ENCODE data around the gene CNTN5. TPM values are rescaled to one million over a fixed set of nuclear protein-coding genes. Genes with fewer than 3 reads are reported as not detected.

Gene CNTN5
- total and polyA plus RNA-seq, 2 donors (not counting 1 experiment from before 2014, with no cell fraction given): not detected

DNA sequence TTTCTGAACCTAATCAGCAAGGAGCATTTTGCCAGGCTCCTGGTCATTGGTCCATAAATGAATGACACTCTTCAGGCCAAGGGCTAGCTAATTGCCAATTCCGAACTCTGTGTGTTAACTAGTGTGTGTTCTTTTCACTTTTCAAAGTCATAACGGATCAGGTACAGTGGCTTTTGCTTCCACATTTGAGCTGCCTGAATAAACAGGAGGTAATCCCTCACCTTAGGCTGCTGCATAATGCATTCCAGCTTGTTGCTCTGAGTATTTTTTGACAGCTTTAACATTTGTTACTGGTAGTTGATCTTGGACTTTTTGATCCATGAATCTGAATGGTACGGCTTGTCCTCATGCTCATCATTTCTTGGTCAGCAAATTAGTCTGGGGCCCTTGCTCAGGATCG is 485.1 kb downstream of the CNTN5 start:
- ATAC-seq (ENCODE audit: low read depth) (no peak), DNase-seq (no peak)
- Histone ChIP-seq H3K27ac (ENCODE audit: low read length in 2 of 2) (no peak overlapping the region), H3K27me3 (replicated peaks in 1 of 4; ENCODE audit: control extremely low read depth in 1 of 4, control insufficient read depth in 3 of 4, insufficient read depth in 4 of 4, low read length in 3 of 4) (no peaks in the 10 kb centered on the region), H2AFZ (ENCODE audit: insufficient read depth, low read depth, low read length, poor library complexity, severe bottlenecking) (no peak overlapping the region), H3K4me3 (ENCODE audit: control extremely low read depth in 1 of 5, extremely low read depth in 1 of 5, insufficient read depth in 1 of 5, low read depth in 2 of 5, low read length in 4 of 5) (no peak overlapping the region), H3K36me3 (replicated peaks in 1 of 2; ENCODE audit: control extremely low read depth in 1 of 2, control insufficient read depth in 1 of 2, extremely low read depth in 1 of 2, insufficient read depth in 2 of 2, low read length in 1 of 2) (no peaks in the 10 kb centered on the region), H3K4me1 (ENCODE audit: control insufficient read depth in 2 of 2, insufficient read depth in 2 of 2, low read length in 2 of 2) (no peaks in the 10 kb centered on the region), H3K9me3 (ENCODE audit: control extremely low read depth in 1 of 3, control insufficient read depth in 2 of 3, insufficient read depth in 1 of 3, low read length in 2 of 3) (no peaks in the 10 kb centered on the region), H3K79me2 (ENCODE audit: control insufficient read depth, insufficient read depth, low read length) (no peaks in the 10 kb centered on the region), H4K20me1 (ENCODE audit: control insufficient read depth, insufficient read depth, low read length, poor library complexity, severe bottlenecking) (no peaks in the 10 kb centered on the region), H3K9ac (ENCODE audit: low read length) (no peak overlapping the region), H3K4me2 (replicated peaks; ENCODE audit: low read depth, low read length, poor library complexity, severe bottlenecking) (no peak overlapping the region)
- H3K27me3 Mint-ChIP-seq: no peaks in the 10 kb centered on the region
- intact Hi-C loops (cut with micrococcal nuclease): no loop called here
- ChIA-PET POLR2A (no interaction called here), CTCF (no interaction called here)
- no peak overlapping the region for H3K27ac Mint-ChIP-seq
- WGBS (ENCODE audit: insufficient coverage): 90% methylated on average over 2 of the region's 4 CpGs
- TF ChIP-seq, protein P1, sequence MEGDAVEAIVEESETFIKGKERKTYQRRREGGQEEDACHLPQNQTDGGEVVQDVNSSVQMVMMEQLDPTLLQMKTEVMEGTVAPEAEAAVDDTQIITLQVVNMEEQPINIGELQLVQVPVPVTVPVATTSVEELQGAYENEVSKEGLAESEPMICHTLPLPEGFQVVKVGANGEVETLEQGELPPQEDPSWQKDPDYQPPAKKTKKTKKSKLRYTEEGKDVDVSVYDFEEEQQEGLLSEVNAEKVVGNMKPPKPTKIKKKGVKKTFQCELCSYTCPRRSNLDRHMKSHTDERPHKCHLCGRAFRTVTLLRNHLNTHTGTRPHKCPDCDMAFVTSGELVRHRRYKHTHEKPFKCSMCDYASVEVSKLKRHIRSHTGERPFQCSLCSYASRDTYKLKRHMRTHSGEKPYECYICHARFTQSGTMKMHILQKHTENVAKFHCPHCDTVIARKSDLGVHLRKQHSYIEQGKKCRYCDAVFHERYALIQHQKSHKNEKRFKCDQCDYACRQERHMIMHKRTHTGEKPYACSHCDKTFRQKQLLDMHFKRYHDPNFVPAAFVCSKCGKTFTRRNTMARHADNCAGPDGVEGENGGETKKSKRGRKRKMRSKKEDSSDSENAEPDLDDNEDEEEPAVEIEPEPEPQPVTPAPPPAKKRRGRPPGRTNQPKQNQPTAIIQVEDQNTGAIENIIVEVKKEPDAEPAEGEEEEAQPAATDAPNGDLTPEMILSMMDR (IDR thresholded peaks at IDR 0.05): no peak
- no peak for TF ChIP-seq EZH2 (IDR thresholded peaks at IDR 0.05; ENCODE audit: borderline replicate concordance, insufficient read depth, low read depth, low read length, poor library complexity, severe bottlenecking)
- no peaks in the 10 kb centered on the region for H3K4me1 Mint-ChIP-seq
- H3K4me3 Mint-ChIP-seq: no peak overlapping the region
- H3K9me3 Mint-ChIP-seq (ENCODE audit: insufficient read depth): peaks cover 2% of the 10 kb centered on the region

DNA sequence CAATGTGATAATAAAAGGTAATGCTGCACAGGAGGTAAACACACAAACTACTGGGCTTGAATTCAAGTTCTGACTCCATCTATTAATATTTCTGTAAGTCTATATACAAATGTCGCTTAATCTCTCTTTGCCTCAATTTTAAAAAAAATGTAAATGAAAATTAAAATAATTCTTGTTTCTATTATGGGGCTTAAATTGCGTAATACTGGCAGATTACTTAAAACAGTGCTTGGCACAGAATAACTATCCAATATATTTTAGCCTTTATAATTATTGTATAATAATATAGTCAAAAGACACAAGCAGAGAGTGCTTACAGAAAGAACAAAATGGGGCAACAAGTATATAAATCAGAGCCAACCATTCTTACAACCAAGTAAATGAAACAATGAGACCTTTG is 489.1 kb downstream of the CNTN5 start:
- no peak overlapping the region for H2AFZ ChIP-seq (ENCODE audit: insufficient read depth, low read depth, low read length, poor library complexity, severe bottlenecking)
- intact Hi-C loops (cut with micrococcal nuclease): no loop called here
- ATAC-seq (ENCODE audit: low read depth) (no peak), DNase-seq (no peak)
- TF ChIP-seq, protein P1 (IDR thresholded peaks at IDR 0.05): no peak
- TF ChIP-seq EZH2 (IDR thresholded peaks at IDR 0.05; ENCODE audit: borderline replicate concordance, insufficient read depth, low read depth, low read length, poor library complexity, severe bottlenecking): no peak
- no peak overlapping the region for H3K4me3 Mint-ChIP-seq
- no CpG with 5 or more reads among the region's 2 CpGs for WGBS (ENCODE audit: insufficient coverage)
- POLR2A ChIA-PET: no interaction called here
- no peak overlapping the region for H3K27ac Mint-ChIP-seq
- H3K27ac ChIP-seq (ENCODE audit: low read length in 2 of 2): no peak overlapping the region
- no peaks in the 10 kb centered on the region for H3K9me3 ChIP-seq (ENCODE audit: control extremely low read depth in 1 of 3, control insufficient read depth in 2 of 3, insufficient read depth in 1 of 3, low read length in 2 of 3)
- no peaks in the 10 kb centered on the region for H3K79me2 ChIP-seq (ENCODE audit: control insufficient read depth, insufficient read depth, low read length)
- H3K4me3 ChIP-seq (ENCODE audit: control extremely low read depth in 1 of 5, extremely low read depth in 1 of 5, insufficient read depth in 1 of 5, low read depth in 2 of 5, low read length in 4 of 5): no peak overlapping the region
- H3K4me1 ChIP-seq (ENCODE audit: control insufficient read depth in 2 of 2, insufficient read depth in 2 of 2, low read length in 2 of 2): no peaks in the 10 kb centered on the region
- H3K27me3 Mint-ChIP-seq: no peaks in the 10 kb centered on the region
- CTCF ChIA-PET: no interaction called here
- H3K4me2 ChIP-seq (replicated peaks; ENCODE audit: low read depth, low read length, poor library complexity, severe bottlenecking): no peak overlapping the region
- no peaks in the 10 kb centered on the region for H3K36me3 ChIP-seq (replicated peaks in 1 of 2; ENCODE audit: control extremely low read depth in 1 of 2, control insufficient read depth in 1 of 2, extremely low read depth in 1 of 2, insufficient read depth in 2 of 2, low read length in 1 of 2)
- H3K4me1 Mint-ChIP-seq: no peaks in the 10 kb centered on the region
- no peaks in the 10 kb centered on the region for H4K20me1 ChIP-seq (ENCODE audit: control insufficient read depth, insufficient read depth, low read length, poor library complexity, severe bottlenecking)
- no peaks in the 10 kb centered on the region for H3K9me3 Mint-ChIP-seq (ENCODE audit: insufficient read depth)
- no peak overlapping the region for H3K9ac ChIP-seq (ENCODE audit: low read length)
- no peaks in the 10 kb centered on the region for H3K27me3 ChIP-seq (replicated peaks in 1 of 4; ENCODE audit: control extremely low read depth in 1 of 4, control insufficient read depth in 3 of 4, insufficient read depth in 4 of 4, low read length in 3 of 4)

Data from B cell (primary cell).